Renal cortex interstitium (tissue), 15 donors: Measurements from ENCODE around the gene NPR3. TPM values are rescaled to one million over a fixed set of nuclear protein-coding genes. Genes with fewer than 3 reads are reported as not detected.

Source experiments
- DNase-seq, 11 donors: peaks; one replicate each; pipeline ENCODE4 v3.0.0-alpha.2; 2013; ENCODE audit warnings: low read depth in 9 of 11, low spot score in 4 of 11; ENCODE audit errors: extremely low read depth in 1 of 11
- long read RNA-seq, 16 experiments: transcript quantifications; one replicate each; lab custom pipeline, GENCODE V29; 2026
- polyA plus RNA-seq, 3 donors: library from polyadenylated mRNA; unstranded; fragments of 120-200 nt; gene quantifications; one replicate each; pipeline ENCODE4 v1.2.1, GENCODE V29; 2013; ENCODE audit not compliant: insufficient read length in 3 of 3

The NPR3 gene, protein sequence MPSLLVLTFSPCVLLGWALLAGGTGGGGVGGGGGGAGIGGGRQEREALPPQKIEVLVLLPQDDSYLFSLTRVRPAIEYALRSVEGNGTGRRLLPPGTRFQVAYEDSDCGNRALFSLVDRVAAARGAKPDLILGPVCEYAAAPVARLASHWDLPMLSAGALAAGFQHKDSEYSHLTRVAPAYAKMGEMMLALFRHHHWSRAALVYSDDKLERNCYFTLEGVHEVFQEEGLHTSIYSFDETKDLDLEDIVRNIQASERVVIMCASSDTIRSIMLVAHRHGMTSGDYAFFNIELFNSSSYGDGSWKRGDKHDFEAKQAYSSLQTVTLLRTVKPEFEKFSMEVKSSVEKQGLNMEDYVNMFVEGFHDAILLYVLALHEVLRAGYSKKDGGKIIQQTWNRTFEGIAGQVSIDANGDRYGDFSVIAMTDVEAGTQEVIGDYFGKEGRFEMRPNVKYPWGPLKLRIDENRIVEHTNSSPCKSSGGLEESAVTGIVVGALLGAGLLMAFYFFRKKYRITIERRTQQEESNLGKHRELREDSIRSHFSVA
- polyA plus RNA-seq = 10 to 100 TPM; 20.0 to 31.2 (median 22.3) TPM
- long read RNA-seq, donor 1, partial matches to known transcripts = 0 of 1 reads
- long read RNA-seq, donor 1, other reads (novel, unspliced or antisense) = 0 of 1 reads
- long read RNA-seq, donor 2, full-length matches to known transcripts = 2 of 10 reads
- long read RNA-seq, donor 2, partial matches to known transcripts = 8 of 10 reads
- long read RNA-seq, donor 2, other reads (novel, unspliced or antisense) = 0 of 10 reads
- long read RNA-seq, donor 3, full-length matches to known transcripts = 8 of 8 reads
- long read RNA-seq, donor 3, partial matches to known transcripts = 0 of 8 reads
- long read RNA-seq, donor 3, other reads (novel, unspliced or antisense) = 0 of 8 reads
- long read RNA-seq, donor 4, partial matches to known transcripts = 0 of 3 reads
- long read RNA-seq, donor 4, other reads (novel, unspliced or antisense) = 0 of 3 reads
- long read RNA-seq, donor 5 = 0 reads
- long read RNA-seq, donor 6, full-length matches to known transcripts = 4 of 4 reads
- long read RNA-seq, donor 6, partial matches to known transcripts = 0 of 4 reads
- long read RNA-seq, donor 6, other reads (novel, unspliced or antisense) = 0 of 4 reads
- long read RNA-seq, donor 7, full-length matches to known transcripts = 6 of 6 reads
- long read RNA-seq, donor 7, partial matches to known transcripts = 0 of 6 reads
- long read RNA-seq, donor 7, other reads (novel, unspliced or antisense) = 0 of 6 reads
- long read RNA-seq, donor 8 = 0 reads
- long read RNA-seq, donor 9, full-length matches to known transcripts = 3 of 3 reads
- long read RNA-seq, donor 9, partial matches to known transcripts = 0 of 3 reads
- long read RNA-seq, donor 9, other reads (novel, unspliced or antisense) = 0 of 3 reads
- long read RNA-seq, donor 10 = 0 reads
- long read RNA-seq, donor 11, partial matches to known transcripts = 0 of 4 reads
- long read RNA-seq, donor 11, other reads (novel, unspliced or antisense) = 0 of 4 reads
- long read RNA-seq, donor 12 = 0 reads
- long read RNA-seq, donor 13 = 0 reads
- long read RNA-seq, donor 14, full-length matches to known transcripts = 7 of 7 reads
- long read RNA-seq, donor 14, partial matches to known transcripts = 0 of 7 reads
- long read RNA-seq, donor 14, other reads (novel, unspliced or antisense) = 0 of 7 reads
- long read RNA-seq, donor 15, full-length matches to known transcripts = 4 of 4 reads
- long read RNA-seq, donor 15, partial matches to known transcripts = 0 of 4 reads
- long read RNA-seq, donor 15, other reads (novel, unspliced or antisense) = 0 of 4 reads
- long read RNA-seq, donor 16, full-length matches to known transcripts = 7 of 7 reads
- long read RNA-seq, donor 16, partial matches to known transcripts = 0 of 7 reads
- long read RNA-seq, donor 16, other reads (novel, unspliced or antisense) = 0 of 7 reads

DNA sequence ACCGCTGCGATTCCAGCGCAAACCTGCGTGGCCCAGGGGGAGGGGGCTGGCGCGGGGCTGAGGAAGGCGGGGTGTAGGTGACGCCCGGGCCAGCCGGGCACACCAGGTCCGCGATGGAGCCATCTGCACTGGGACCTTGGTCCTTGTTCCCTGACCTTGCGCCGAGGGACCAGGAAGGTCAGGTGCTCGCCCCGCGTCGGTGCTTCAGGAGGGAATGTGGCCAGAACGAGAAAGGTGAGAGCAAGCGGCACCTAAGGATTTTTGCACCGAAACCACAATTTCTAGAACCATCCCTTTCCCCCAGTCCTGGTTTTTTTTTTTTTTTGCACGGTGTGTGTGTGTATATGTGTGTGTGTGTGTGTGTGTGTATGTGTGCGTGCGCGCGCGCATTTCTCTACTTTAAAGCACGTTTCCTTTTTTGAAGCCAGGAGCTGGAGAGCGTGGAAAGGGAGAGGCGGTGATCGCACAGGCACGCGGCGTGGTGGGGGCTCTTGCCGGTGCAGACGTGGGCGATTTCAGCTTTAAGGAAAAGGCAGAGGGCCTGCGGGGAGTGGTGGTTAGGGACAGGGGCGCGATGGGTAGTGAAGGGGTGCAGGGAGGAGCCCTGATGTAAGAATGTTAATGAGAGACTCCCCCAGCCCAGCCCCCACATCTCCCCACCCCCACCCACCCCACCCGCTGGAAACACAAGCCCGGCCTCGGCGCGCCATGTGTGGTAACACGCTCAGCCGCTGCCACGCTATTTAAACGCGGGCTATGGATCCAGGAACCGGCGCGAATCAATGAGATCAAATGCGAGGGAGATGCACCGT, at the start of gene NPR3:
Gene NPR3, plus strand, starts transcription at position 772 of the 812 bp plus-strand sequence. CDS start 456 bp downstream, outside the sequence.
- peak in 2 of 11 donors; percentile 17 to 18 for DNase-seq

DNA sequence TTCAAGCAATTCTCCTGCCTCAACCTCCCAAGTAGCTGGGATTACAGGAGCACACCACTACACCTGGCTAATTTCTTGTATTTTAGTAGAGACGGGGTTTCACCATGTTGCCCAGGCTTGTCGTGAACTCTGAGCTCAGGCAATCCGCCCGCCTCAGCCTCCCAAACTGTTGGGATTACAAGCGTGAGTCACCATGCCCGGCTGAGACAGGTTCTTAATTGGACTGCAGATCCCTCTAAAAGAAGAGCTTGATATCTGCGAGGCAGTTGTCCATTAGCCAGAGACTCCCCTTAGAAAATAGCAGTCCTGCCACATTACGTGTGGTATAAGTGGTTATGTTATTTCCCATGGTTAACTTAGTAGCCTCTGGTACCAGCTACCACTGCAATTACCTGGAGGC, 46.6 kb upstream of the NPR3 start:
- DNase-seq = no peak

DNA sequence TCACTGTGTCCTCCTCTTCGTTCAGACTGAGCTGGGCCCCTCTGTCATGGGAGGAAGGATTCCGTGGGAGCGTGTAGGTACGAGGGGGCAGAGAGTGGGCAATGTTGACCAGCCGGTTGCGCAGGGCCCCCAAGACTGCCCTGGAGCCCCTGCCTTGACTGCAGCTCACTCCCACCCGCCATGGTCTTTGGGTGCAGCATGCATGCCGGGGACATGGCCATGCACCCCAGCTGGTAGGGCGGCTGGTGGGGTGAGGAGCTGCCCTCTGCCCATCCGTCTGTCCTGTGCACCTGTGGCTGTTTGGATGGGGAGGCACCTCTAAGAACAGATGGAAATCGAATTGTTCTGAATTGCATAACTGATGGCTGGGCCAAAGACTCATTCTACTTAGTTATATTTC, 42.6 kb upstream of the NPR3 start:
- no peak for DNase-seq

DNA sequence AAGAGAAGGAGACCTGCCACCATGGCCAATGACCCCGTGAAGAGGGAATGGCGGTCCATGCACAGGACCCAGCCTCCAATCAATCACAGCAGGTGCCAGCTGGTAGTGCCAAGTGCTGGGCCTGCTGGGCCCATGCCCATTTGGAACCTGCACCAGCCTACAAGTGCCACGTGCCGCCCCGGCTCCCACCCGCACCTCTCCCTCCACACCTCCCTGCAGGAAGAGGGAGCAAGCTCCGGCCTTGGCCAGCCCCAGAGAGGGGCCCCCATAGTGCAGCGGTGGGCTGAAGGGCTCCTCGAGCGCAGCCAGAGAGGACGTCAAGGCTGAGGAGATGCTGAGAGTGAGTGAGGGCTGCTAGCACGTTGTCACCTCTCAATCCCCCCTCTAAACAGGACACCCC, 37.8 kb upstream of the NPR3 start:
- DNase-seq = no peak

DNA sequence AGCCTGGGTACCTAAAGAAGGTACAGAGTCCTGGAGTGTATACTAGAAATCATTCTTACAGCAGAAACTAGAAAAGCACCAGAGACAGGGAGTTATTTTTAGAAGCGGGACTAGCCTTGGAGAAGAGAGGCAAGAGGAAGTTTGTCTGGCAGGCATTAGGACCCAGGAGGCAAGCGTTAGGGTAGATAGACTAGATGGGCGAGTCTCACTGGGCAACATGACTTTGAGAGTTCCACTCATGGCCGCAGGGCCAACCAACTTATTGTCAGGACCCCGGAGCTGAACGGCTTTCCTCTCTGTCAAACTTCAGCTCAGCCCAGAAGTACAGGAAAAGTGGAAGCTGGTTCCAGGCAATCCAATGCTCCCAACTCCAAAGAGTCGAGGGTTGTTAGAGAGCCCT, 34.1 kb upstream of the NPR3 start:
- DNase-seq = no peak

DNA sequence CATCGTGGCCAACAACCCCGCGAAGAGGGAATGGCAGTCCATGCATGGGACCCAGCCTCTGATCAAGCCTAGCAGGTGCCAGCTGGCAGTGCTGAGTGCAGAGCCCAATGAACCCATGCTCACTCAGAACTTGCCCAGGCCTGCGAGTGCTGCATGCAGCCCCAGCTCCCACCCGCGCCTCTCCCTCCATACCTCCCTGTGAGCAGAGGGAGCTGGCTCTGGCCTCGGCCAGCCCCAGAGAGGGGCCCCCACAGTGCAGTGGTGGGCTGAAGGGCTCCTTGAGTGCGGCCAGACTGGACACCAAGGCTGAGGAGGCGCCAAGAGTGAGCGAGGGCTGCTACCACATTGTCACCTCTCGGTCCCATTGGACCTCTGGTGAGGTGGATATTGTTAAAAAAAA, 32.6 kb upstream of the NPR3 start:
- DNase-seq = no peak

DNA sequence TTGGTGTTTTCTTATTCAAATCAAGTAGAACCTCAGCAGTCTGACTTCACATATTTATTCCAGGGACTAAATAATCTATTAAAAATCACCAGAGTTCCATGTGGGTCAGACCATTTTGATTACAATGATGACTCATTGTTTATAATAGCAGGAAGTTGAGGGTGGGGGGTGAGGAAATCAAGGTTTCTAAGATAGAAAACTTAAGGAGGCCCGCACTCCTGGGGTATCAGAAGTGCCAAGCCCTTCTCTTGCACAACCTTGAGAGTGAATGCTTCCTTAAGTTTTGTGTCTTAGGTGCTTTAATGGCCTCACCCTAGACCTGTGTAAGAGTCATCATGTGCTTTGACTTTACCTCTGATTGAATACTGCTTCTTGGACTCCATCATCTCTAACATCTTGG, 31.9 kb upstream of the NPR3 start:
- no peak for DNase-seq

DNA sequence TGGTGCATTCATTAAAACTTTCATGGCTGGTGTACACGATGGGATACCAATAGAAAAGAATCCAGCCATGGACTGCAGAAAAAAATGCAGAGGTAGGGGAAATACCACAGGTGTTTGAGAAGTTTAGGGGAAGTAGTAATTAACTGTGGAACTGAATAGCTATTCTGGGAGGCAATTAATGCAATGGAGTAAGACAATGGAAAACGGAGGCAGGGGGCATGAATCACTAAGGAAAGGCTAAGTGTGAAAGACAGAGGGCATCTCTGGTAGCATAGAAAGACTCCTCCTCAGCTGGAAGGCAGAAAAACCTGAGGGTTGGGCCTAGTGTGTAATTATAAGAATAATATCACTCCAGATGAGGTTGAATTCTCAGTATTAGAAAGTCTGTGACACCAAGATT, 30.9 kb upstream of the NPR3 start:
- DNase-seq = no peak

DNA sequence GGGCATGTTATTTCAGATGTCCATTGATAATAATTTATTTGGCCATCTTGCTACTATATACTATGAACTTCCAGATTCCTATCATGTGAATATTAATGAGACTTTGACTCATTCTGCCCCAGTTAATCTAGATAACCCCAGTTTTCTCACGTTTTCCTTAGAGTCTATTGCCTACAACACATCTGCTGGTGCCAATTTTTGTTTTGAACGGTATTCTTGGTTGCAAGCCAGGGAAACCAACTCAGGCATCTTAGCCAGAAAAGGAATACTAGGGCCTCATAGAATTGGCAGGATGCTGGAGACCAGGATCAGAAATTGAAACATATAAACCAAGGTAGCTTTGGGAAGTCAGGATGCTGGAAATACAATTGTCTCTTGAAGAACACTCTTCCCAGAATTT, 28.0 kb upstream of the NPR3 start:
- no peak for DNase-seq

DNA sequence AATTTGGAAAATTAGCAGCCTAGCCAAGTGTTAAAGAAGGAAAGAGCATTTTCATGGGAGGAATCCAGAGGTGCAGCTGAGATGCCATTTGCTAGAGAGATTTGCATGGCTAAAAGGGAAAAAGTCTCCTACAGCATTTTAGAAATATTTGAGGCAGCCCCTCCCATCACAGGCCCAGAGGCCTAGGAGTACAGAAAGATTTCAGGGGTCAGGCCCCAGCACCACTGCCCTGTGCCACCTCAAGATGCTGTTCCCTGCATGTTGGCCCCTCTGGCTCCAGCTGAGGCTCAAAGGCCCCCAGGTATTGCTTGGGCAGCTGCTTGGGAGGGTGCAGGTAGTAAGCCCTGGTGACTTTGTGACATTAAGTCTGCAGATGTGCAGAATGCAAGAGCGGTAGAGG, 26.9 kb upstream of the NPR3 start:
- no peak for DNase-seq

DNA sequence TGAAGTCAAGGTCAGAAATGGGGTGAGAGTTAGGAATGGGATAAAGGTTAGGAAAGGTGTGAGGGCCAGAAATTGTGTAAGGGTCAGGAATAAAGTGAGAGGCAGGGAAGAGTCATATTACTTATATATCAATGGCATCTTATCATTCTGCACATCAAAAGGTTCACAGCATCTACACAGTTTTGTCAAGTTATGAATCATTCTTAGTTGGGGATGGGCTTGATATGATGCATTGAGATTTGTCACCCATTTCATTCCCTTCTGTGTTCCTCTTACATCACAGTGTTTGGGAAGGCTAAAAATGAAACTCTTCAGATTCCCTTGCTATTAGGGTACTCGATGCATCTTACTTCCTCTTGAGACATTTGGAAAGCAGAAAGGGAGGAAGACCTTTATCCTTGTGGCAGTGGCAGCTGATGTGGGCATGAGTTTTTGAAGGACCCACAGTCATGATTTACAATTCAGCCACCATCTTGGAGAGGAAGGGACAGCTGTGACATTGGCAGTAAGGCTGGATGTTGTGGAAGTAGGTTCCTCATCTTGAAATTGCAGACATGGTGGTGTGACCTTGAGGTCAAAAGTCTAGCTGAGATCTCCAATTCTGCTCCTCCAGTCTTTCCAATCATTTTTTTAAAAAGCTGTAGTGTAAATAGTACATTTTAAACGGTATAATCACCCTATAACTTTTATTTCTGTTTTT, 24.2 kb upstream of the NPR3 start:
- no peak for DNase-seq

DNA sequence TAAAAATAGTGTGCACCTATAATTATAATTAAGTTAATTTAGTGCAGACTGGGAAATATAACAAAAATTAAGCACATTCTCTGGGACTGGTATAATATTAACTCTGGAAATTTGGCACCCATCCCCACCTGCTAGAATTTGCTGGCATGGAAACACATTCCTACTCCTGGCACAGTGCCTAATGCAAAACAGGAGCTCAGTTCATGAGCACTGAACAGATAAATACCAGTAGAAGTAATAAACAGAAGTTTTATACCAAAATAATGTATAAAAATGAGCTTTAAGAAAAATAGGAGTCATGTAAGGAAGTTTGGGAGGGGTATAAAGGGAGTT, 23.7 kb upstream of the NPR3 start:
- peak in 3 of 11 donors; percentile 11 to 28 (median 18) for DNase-seq

DNA sequence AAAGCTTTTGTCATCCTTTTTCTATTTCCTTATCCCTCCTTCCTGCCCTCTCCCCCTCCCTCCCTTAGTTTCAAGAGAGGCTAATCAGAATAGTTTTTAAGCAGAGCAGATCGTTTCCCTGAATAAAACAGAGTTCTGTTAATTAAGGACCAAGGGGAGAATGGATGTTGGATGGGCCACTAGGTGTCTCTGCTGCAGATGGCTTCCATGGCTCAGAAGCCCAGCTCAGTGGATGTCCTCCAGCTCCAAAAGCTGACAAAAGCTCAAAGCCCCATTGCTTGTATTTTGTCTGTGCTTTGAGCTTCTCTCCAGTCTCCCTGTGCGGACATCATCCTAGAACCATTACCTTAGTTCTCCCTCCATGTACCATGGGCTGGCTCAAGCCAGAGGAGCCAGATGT, 21.0 kb upstream of the NPR3 start:
- DNase-seq = no peak

DNA sequence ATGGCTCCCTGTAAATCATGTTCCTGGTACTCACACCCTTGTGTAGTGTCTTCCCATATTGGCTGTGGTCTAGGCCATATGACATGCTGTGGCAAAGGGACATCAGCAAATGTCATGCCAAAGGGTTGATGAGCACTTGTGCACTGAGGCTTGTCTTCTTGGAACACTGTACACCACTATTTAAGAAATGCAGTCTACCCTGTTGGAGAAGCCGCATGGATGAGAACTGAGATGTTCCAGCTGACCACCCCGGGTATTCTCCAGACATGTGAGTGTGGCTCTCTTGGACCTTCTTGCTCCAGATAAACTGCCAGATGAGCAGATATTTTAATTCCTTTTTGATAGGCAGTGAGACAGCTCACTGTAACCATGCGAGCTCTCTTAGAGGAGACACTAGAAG, 20.5 kb upstream of the NPR3 start:
- no peak for DNase-seq

DNA sequence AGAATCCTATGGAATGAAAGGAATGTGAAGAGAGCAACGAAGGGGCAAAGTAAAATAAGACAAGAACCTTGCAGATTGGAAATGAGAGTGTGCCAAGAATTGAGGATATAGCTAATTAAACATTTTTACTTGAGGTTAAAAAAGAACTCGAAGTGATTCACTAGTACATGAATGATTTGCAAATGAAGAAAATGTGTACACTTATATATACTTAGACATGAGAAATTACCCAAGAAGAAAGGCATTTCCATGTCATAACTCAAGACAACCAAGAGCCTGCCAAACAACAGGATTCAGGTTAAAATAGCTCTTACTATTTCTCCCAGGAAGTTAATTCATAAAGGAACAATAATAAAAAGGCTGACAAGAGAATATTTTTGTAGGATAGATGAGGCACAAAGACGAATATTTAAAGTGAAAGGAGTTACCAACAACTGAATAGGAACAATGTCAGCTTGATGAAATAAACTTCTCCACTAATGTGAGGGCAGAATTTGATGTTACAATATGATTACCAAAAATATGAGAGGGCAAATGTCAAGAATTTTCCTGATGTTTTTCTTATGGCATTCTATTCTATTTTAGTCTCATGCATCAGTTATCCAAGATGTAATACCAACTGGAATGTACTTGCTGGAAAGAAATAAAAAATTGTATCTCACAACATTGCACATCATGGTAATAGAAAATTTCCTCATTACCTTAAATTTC, 18.9 kb upstream of the NPR3 start:
- no peak for DNase-seq

DNA sequence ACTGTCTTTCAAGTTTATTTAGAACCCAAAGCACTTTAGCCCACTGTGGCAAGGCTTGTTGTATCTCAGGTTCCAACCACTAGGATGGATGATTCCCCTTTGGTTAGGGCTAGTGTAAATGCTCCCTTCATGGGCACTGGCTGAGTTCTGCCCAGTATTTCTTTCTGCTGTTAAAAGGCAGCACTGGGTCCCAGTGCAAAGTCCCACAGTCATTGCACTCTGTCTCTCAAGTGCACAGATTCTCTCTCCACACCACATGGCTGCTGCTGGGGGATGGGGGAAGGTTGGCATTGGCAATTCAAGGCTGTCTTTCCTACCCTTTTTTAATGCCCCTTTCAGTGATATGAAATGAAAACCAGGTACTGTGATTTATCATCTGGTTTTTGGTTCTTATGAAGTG, 7.2 kb upstream of the NPR3 start:
- DNase-seq = no peak
